H1 (cell line): ENCODE measurements around the gene EPN2. TPM values are rescaled to one million over a fixed set of nuclear protein-coding genes. Genes with fewer than 3 reads are reported as not detected.

Source experiments
- ASH2L ChIP-seq: fragments of 200-600, 300-600 bp; sonication (generic); IDR thresholded peaks from one replicate; pipeline ENCODE4 v1.7.1; 2017; ENCODE audit warnings: low read length
- CREB1 ChIP-seq: IDR thresholded peaks from 2 replicates; pipeline ENCODE4 v1.6.1; 2012; ENCODE audit warnings: inconsistent platforms
- EGR1 ChIP-seq: IDR thresholded peaks from 2 replicates; pipeline ENCODE4 v1.6.1; 2011; ENCODE audit warnings: low read depth, low read length, borderline replicate concordance
- RBBP5 ChIP-seq: IDR thresholded peaks from 2 replicates; pipeline ENCODE4 v1.7.1; 2012; ENCODE audit warnings: low read depth, mild to moderate bottlenecking, inconsistent platforms, low read length, moderate library complexity, borderline replicate concordance
- RFX5 ChIP-seq: IDR thresholded peaks from 2 replicates; pipeline ENCODE4 v1.6.1; 2011; ENCODE audit warnings: low read depth, low read length, improper control_type of control experiment, borderline replicate concordance
- SUZ12 ChIP-seq: fragments of 200-600 bp; sonication (generic); IDR thresholded peaks from 2 replicates; pipeline ENCODE4 v1.6.1; 2012; ENCODE audit warnings: mild to moderate bottlenecking, inconsistent platforms, low read length, moderate library complexity, mixed read lengths
- TAF1 ChIP-seq: IDR thresholded peaks from 2 replicates; pipeline ENCODE4 v1.6.1; 2011; ENCODE audit warnings: mild to moderate bottlenecking, low read depth, low read length
- polyA plus RNA-seq, 7 experiments: library from polyadenylated mRNA; depleted of rRNA in 3 of 7; stranded (reverse) in 5 of 7; unstranded in 2 of 7; fragments of >200 nt in 5 of 7; fragments of 200-250 nt in 2 of 7; gene quantifications; 1 replicate in 5 of 7; 2 replicates in 1 of 7; 4 replicates in 1 of 7; pipeline versions ENCODE4 v1.2.1 to v1.2.3, GENCODE V29; 2011 to 2013; ENCODE audit warnings: missing spikeins in 2 of 7, mixed read lengths in 2 of 7
- total RNA-seq: library from RNA; stranded (reverse); fragmentation: NEBNext Ultra II Directional; extraction: Animal tissue kit (Norgen Biotek cat#: 25700); gene quantifications from 2 replicates; pipeline ENCODE4 v1.2.1, GENCODE V29; 2021
- TF ChIP-seq, protein P1 (sequence below): IDR thresholded peaks from 2 replicates; pipeline ENCODE4 v1.6.1; 2012; ENCODE audit warnings: low read length, inconsistent platforms

The EPN2 gene
- total and polyA plus RNA-seq, 2 of the 8 experiments (the other 6 are each of a cell fraction or from before 2014, with no cell fraction given) = 28.7 to 55.8 TPM

DNA sequence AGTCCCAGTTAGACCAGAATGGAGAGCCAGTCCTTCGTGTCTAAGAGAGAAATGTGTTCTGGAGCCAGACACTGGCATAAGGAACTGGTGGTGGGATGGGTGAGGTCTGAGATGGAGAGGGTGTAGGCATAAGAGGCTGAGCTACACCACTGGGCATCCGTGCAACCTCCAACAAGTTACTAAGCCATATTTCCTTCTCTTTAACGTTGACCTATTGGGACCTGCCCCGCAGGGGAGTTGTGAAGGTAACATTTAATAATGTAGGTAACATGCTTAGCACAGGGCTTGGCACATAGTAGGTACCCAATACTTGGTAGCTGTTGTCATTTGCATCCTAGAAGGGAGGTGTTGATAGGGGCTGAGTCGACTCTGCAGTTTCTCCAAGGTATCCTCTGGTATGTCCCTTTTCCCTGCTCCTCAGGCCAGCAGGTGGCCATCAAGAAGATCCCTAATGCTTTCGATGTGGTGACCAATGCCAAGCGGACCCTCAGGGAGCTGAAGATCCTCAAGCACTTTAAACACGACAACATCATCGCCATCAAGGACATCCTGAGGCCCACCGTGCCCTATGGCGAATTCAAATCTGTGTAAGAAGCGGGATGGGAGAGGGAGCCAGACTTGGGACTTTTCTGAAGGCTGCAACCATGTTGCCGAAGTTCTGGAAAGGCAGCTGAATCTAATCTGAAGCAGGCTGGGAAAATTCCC, 142.3 kb downstream of the EPN2 start (continued):
- TF ChIP-seq, protein P1, sequence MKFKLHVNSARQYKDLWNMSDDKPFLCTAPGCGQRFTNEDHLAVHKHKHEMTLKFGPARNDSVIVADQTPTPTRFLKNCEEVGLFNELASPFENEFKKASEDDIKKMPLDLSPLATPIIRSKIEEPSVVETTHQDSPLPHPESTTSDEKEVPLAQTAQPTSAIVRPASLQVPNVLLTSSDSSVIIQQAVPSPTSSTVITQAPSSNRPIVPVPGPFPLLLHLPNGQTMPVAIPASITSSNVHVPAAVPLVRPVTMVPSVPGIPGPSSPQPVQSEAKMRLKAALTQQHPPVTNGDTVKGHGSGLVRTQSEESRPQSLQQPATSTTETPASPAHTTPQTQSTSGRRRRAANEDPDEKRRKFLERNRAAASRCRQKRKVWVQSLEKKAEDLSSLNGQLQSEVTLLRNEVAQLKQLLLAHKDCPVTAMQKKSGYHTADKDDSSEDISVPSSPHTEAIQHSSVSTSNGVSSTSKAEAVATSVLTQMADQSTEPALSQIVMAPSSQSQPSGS = no peak
- TF ChIP-seq EGR1 (no peak), RBBP5 (no peak), SUZ12 (no peak), ASH2L (no peak), RFX5 (no peak), TAF1 (no peak), CREB1 (no peak)
